A172 (cell line): ENCODE results near the gene PGBD5. TPM values are rescaled to one million over a fixed set of nuclear protein-coding genes. Genes with fewer than 3 reads are reported as not detected.

Source experiments
- DNase-seq: peaks from one replicate; pipeline ENCODE4 v3.0.0-alpha.2; 2015; ENCODE audit warnings: low spot score
- total RNA-seq: library from RNA; depleted of rRNA; stranded (reverse); fragments of >200 nt; shearing (Covaris generic); gene quantifications from 2 replicates; pipeline ENCODE4 v1.2.3, GENCODE V29; 2014

Gene PGBD5
- total RNA-seq, 1 experiment from 2014 or later = 2.2 TPM

DNA sequence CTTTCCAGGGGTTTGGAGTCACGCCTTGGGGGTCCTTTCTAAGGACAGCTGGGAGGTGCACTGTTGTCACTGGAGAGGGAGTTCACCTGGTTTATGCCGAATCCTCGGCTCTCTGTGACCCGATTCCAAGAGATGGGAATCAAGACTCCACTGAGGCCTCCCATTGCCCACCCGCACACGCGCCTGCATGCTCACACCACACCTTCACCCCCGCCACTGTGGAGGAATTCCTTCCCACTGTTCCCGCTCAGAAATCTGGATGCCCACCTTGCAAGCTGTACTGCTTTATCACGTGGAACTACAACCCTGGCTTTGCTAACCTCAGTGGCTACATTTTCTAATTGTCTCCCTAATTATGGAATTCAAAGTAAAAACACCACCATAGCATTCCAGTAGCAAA is 29.2 kb downstream of the PGBD5 start:
- DNase-seq = no peak

DNA sequence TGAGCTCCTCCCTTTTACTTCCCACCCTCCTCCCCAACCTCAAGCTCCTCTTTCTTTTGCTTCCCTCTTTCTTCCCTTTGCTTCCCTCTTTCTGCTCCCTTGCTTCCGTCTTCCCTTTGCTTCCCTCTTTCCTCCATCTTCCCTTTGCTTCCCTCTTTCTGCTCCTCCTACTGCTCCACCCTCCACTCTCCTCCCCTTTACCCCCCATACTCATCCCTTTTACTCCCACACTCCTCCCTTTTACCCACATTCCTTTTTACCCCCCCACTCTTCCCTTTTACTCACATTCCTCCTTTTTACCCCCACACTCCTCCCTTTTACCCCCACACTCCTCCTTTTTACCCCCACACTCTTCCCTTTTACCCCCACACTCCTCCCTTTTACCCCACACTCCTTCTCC is 30.2 kb downstream of the PGBD5 start:
- no peak for DNase-seq

DNA sequence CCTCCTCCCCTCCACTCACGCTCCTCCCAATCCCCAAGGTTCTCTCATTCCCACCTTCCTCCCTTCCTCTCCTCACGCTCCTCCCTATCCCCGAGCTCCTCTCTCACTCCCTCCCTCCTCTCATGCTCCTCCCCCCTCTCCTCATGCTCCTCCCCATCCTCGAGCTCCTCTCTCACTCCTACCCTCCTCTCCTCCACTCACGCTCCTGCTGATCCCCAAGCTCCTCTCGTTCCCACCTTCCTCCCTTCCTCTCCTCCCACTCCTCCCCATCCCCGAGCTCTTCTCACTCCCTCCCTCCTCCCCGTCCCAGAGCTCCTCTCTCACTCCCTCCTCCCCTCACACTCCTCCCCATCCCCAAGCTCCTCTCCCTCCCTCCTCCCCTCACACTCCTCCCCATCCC is 31.4 kb downstream of the PGBD5 start:
- DNase-seq = no peak

DNA sequence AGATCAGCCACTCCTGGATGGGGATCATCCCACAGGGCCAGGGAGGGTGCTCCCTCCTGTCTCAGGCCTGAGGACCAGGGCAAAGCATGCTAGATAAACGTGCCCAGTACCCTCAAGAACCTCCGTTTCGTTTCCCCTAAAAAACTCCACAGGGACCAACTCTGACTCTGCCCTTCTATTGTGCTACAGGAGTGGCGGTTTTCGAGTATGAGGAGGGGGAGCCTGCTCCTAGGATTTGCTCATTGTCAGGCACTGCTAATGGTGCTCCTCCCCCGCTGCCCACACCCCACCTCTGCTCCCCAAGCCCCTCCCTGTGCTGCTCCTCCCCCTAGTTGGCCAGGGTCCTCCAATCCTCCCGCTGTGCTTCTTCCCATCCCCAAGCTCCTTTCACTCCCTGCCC is 32.0 kb downstream of the PGBD5 start:
- DNase-seq = no peak

DNA sequence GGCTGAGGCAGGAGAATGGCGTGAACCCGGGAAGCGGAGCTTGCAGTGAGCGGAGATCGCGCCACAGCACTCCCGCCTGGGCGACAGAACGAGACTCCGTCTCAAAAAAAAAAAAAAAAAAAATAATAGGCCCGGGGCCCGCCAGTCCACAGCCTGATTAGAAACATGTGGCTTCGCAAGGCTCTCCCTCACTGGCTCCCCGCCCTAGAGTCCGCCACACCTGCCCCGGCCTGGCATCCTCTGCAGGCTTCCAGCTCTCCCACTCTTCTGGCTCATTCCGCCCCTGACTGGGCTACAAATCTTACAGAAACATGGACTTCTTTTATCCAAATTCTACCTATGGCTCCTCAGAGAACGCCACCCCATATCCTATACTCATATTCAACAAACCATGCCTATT is 32.4 kb downstream of the PGBD5 start:
- no peak for DNase-seq

DNA sequence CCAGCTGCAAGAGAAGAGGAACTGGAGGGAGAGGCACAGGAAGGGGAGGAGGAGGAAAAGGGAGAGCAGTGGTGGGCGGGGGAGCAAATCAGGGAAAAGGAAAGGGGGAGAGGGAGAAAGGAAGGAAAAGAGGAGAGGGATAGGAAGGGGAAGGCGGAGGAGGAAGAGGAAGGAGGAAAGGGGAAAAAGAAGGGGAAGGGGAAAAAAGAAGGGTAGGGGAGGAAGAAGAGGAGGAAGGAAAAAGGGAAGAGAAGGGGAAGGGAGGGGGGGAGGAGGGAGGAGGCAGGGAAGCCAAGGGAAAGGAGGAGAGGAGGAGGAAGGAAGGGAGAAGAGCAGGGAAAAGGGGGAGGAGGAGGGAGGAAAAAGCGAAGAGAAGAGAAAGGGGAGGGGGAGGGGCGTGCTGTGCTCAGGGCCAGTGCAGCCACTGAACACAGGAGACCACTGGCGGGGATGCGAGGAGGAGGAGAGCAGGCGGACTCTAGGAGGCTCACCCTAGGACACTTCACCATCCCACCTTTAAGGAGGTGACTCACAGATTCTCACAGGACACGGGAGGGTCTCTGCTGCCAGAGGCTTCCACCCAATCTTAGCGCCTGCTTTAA is 33.1 kb downstream of the PGBD5 start:
- no peak for DNase-seq

DNA sequence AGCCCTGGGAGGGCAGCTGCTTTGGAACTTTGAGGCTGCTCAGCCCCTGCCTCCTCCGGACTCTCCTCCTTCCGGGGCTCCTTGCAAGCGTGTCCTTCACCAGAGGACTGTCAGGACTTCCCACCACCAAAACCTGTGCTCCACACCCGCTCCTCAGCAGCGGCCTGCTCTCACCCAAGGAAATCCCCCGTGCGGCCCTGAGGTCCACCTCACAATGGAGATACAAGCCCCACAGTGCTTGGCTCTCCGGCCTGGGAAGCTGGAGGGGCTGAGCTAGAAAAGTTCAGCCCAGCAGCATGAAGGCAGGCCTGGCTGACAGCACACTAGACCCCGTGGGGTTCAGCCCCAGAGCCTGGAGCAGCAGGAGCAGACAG is 33.6 kb downstream of the PGBD5 start:
- no peak for DNase-seq

DNA sequence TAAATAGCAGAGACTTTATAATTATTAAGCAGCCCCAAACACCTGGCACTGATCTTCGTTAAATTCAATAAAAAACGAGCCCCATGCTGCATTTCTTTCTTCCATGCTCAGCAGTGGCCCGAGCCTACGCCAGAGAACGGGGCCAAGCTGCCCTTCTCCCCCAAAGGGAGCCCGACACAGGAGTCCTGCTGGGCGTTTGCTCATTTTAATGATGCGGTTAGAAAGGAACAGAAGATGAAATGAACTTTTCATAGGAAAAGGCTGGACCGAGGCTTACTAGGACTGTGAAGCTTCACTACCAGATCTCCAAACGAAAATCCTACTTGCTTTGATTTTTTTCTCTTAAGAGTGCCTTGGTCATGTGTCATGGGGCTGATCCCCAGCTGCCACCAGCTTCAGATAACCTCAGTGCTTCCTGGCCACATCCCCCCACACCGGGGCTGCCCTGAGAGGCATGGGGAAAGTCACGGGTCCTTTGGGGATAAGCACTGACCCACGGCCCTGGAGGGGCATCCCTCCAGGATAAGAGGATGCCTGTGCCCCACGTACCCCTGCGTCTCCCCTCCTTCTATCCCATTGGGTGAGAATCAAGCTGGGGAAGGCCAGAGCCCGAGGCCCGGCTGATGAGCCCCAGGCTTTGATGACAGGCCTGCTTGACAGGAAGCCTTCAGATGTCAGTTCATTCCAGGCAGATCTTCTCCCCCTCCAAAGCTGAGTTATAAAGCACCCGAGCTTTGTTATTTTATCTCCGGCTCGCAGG is 34.2 kb downstream of the PGBD5 start:
- no peak for DNase-seq

DNA sequence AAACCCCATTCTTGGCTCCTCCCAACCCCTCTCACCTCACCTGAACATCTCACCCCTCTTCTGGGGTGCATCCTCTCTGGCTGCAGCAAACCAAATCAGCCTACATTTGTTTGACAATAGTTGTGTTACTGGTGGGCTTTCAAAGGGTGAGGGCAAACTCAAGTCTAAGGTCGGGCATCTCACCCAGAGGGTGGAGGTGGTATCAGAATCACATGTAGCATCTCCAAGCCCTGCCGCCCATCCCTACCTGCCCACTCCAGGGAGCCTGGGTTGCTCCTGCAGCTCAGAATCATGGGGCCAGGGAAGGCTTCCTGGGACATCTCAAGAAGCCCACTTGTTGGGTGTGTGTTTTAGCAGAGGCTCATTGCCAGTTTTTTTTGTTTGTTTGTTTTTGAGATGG is 35.8 kb downstream of the PGBD5 start:
- DNase-seq = no peak

DNA sequence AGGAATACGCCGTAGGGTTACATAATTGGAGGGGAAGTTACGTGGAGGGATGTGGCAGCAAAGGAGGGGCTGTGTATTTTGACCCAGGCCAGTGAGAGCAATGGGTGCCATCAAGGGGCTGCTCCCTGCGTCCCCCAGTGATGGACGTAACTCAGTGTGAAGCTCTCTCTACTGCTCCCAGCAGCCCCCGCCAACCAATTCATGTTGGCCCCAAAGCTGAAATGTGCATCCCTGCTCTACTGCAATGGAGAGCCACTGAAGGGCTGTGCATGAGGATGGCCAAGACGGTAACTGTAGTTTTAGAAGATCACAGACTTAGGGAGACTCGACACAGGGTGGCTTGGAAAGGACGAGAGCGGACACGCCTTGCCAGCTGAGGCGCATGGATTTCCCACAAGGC is 38.3 kb downstream of the PGBD5 start:
- no peak for DNase-seq

DNA sequence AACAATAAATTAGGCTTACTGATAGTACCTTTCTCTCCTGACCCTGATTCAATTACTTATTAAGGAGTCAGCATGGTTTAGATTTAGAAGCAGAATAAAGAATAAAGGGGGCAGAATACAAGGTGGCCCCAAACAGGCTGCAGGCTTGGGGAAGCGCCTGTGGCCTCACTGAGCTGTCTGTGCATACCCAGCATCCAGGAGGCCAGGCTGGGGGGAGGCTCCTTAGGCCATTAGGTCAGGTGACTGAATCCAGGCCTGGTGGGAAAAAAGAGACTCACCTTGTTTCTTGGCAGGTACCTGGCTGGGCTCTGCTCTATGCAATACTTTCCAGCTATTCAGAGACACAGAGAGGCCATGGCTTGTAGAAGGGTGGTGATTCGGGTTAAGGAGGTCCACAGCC is 38.8 kb downstream of the PGBD5 start:
- DNase-seq = no peak

DNA sequence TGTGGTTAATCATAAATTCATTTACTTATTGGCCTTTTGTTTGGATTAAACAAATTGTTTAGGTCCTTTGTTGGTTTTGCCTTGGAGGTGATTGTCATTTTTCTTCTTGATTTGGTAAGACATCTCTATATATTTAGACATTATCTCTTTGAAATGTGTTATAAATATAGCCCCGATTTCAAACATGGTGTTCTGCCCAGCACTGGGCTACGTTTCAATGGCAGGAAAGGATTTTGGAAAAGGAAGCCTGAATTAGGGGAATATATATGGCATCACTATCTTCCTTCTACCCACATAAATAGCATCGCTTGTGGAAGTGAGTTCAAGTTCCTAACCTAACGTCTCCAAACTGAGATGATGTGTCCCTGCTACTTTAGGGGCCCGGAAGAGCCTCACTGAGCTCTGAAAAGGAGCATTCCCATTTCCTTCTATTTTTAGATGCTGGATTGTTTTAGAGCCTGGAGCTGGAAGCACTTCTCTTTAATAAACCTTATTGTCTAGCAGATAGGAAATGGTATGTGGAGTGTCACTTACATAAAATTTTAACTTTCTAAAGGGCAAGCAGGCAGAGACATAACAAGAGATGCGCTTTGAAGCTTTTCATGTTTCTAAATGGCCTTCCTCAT is 39.4 kb downstream of the PGBD5 start:
- DNase-seq = no peak

DNA sequence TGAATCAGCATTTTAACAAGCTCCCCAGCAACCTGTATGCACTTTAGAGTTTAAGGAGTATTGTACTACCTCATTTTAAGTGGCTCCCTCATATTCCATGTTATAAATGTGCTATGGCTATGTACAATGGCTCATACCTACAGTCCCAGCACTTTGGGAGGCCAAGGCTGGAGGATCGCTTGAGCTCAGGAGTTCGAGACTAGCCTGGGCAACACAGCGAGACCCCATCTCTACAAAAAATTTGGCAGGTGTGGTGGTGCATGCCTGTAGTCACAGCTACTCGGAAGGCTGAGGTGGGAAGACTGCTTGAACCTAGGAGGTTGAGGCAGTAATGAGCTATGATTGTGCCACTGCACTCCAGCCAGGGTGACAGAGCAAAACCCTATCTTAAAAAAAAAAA is 40.2 kb downstream of the PGBD5 start:
- DNase-seq = no peak

DNA sequence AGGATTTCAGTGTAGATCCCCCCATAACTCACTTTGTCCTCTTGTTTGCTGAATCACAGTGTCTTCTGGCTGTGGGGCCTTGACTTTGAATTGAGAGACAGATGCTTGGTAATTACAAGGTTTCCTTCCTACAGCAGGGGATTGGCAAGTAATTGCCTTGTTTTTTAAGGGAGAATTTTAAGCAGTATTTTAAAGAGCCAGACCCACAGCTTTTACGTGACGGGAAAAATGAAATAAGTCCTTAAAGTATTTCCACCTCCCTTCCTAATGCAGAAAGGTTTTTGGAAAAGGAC is 41.0 kb downstream of the PGBD5 start:
- DNase-seq = no peak

DNA sequence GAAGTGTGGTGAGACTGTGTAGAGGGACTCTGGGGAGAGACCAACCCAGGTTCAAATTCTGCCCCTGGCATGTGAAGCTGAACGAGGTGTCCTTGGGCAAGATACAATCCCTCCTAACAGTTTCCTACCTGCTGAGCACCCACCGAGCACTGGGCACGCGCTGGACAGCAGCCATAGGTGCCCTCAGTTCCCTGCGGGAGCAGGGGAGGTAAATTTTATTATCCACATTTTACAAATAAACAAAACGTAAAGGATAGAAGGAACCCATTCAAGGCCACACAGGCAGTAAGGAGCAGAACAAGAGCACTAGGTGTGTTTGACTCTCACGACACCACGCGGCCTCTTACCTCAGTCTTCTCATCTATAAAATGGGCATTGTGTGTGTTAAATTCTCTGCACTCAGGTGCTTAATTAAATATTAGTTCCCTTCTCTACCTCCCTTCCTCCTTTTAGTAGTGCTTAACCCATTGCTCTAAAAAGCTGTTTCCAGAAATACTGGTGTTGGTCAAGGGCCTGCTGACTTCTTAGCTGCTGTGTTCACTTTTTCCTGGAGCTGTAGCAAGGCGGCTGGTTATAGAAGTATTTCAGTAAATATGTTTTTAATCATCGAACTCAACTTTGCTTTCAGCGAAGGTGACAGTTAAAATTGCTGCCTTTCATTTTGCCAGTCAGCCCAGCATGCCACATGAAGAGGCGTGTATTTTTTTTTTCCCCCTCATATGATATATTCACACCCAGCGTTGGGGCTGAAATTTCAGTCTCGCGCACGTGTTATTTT is 41.6 kb downstream of the PGBD5 start:
- no peak for DNase-seq

DNA sequence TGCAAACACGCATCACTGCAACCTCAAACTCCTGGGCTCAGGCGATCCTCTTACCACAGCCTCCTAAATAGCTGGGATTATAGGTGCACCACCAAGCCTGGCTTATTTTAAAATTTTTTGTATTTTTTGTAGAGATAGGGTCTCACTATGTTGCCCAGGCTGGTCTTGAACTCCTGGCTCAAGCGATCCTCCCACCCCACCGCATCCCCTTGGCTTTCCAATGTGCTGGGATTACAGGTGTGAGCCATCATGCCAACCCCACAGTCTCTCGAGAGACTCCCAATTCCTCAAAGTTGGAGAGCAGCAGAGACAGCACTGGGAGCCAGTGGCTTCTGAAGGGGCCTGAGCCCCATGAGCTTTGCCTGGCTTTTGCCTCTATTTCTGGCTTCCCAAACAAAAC is 42.7 kb downstream of the PGBD5 start:
- DNase-seq = no peak

DNA sequence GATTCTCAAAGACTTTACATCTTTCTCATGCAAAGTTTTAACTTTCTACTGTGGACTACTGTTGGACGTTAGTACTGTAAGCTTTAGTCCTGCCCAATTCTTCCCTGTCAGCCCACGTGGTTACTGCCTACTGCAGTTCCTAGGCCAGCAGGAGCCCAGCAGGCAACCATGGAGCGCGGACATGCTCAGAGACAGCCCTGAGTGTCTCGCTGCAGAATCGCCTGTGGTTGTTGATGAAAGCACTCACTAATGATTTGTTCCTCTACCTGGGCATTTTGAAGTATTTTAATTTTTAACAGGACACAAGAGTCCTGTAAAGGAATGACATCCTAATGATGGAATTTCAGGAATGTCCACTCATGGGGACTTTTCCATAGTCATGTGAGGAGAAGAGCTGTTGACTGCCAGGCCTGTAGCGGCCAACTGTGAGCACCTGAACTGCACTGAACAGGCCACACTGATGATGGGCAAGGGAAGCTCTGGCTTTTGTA is 44.1 kb downstream of the PGBD5 start:
- DNase-seq = peak; percentile 82

DNA sequence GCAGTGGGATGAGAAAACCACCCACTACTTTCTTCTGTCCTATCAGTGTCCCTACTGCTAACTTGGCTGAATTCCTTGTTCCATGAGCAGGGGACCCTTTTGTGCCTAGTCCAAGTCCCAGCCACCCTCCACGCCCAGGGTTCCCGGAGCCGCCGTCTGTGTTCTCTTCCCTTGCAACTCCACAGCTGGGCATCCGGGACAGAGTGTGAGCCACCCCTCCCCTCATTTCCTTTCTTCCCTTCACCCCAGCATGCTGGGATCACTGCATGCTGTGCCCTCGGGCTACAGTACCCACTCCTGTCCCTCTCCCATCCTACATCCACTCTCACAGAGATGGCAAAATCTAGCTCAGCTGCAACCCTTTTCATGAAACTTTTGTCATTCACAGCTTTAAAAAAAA is 44.5 kb downstream of the PGBD5 start:
- peak; percentile 14 for DNase-seq

DNA sequence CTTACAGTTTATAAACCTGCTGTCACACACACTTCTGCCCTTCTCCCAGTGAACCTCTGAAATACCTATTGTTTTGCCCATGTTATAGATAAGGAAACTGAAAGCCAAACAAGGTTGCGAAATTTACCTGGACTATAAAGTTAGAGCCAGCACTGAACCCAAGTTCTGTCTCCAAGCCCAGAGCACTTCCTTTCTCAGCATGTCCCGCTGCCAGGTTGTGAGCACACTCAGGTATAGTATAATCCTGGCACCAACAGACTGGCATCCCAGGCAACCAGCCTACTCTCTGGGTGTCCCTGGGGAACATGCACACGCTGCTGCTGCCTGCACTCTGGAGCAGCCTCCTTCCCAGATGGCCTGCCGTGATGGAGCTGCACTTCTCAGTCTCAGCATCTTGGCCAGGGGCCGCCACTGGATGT is 45.1 kb downstream of the PGBD5 start:
- no peak for DNase-seq

DNA sequence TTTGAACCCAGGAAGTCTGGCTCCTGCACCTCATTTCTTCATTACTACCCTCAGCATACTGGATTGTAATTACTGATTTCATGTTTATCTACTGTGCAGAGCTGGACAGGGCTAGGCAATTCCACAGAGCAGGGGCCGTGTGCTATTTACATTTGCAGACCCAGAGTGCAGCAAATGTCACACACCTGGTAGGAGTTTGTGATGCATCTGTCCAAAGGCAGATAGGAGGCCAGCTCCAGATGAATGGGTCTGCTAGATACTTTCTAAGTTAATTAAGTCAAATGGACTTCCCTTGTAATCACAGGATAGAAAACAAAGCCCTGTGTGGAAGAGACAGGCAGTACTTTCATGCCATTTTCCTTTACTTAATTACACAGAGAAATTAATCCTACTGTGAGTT is 46.2 kb downstream of the PGBD5 start:
- DNase-seq = no peak

DNA sequence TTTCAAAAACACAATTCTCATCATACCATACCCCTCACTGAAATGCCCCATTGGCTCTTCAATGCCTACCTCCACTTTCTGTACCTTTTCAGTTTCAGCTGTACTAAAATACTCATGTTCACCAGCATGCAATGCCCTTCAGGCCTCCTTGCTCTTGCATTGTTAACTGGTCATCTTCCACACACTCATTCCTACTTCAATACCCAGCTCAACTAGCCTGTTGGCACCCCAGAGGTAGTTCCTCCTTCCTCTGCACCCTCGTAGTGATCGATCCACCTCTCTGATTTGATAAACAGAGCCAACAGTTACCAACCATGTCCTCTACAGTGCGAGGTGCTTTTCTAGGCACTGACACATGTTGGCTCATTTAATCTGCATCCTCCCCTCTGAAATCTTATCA is 46.7 kb downstream of the PGBD5 start:
- no peak for DNase-seq

DNA sequence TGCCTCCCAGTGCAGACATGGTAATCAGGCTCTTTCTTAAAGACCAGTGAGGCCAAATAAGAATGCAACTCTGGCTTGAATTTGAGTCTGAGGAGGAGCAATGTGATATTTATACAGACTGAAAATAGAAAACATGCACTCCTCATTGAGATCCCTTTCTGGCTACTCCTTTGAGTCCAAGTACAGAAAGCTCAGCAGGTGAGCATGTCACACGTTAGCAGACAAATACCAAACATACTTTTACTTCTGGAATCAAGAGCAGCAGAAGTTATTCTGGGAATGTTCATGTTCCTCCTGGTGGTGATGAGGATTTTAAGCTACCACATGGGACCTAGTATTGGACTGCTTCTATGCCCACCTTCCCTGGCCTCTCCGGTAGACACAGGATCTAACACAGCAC is 48.3 kb downstream of the PGBD5 start:
- no peak for DNase-seq

DNA sequence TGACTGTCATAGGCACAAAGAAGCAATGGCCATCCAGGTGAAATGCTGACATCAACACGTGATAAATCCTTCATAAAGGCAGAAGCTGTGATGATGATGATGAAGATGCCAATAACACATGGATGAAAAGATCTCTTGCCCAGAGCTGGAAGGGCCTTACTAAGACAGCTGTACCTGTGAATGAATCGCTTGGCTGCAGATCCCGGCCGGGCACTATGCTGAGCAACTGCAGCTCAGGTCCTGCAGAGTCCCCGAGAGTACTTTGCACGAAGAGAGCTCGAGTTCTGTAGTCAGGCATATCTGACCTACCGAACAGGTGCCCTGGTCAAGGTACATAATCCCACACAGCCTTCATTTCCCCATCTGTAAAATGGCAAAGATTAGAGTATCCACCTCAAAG is 48.8 kb downstream of the PGBD5 start:
- DNase-seq = no peak
